Smooth muscle cell (in vitro differentiated cells): ENCODE results near the gene TECPR1. TPM values are rescaled to one million over a fixed set of nuclear protein-coding genes. Genes with fewer than 3 reads are reported as not detected.

Experiments used
- DNase-seq: peaks from one replicate; lab custom pipeline; 2025; ENCODE audit not compliant: unreplicated experiment; lab: John Stamatoyannopoulos, UW
- H2AFZ ChIP-seq: fragments of 200-600 bp; sonication (generic); 2 replicates; pipeline ENCODE4 v1.6.0; 2016; ENCODE audit warnings: antibody characterized with exemption, low read depth, mild to moderate bottlenecking
- H3F3A ChIP-seq: fragments of 200-600 bp; sonication (generic); 2 replicates; pipeline ENCODE4 v1.6.0; 2017; ENCODE audit warnings: antibody characterized with exemption, low read depth
- H3K27ac ChIP-seq: fragments of 200-600 bp; sonication (generic); 2 replicates; pipeline ENCODE4 v1.5.1; 2016; ENCODE audit warnings: low read depth, mild to moderate bottlenecking
- H3K27me3 ChIP-seq: fragments of 200-600 bp; sonication (generic); 2 replicates; pipeline ENCODE4 v1.6.1; 2016; ENCODE audit warnings: low read depth, mild to moderate bottlenecking
- H3K36me3 ChIP-seq: fragments of 200-600 bp; sonication (generic); 2 replicates; pipeline ENCODE4 v1.5.1; 2016; ENCODE audit warnings: low read depth
- H3K4me1 ChIP-seq: fragments of 200-600 bp; sonication (generic); 2 replicates; pipeline ENCODE4 v1.5.1; 2016; ENCODE audit warnings: low read depth
- H3K4me2 ChIP-seq: fragments of 200-600 bp; sonication (generic); 2 replicates; pipeline ENCODE4 v1.6.0; 2016; ENCODE audit warnings: mild to moderate bottlenecking
- H3K4me3 ChIP-seq: fragments of 200-600 bp; sonication (generic); 2 replicates; pipeline ENCODE4 v1.5.1; 2016; ENCODE audit warnings: mild to moderate bottlenecking
- H3K79me2 ChIP-seq: fragments of 200-600 bp; sonication (generic); 2 replicates; pipeline ENCODE4 v1.6.0; 2016; ENCODE audit warnings: low read depth, mild to moderate bottlenecking
- H3K9ac ChIP-seq: fragments of 200-600 bp; sonication (generic); 2 replicates; pipeline ENCODE4 v1.6.0; 2016; ENCODE audit warnings: low read depth
- H3K9me3 ChIP-seq: fragments of 200-600 bp; sonication (generic); replicated peaks from 2 replicates; pipeline ENCODE4 v1.5.1; 2016; ENCODE audit warnings: low read depth
- H4K20me1 ChIP-seq: fragments of 200-600 bp; sonication (generic); 2 replicates; pipeline ENCODE4 v1.6.0; 2016; ENCODE audit warnings: low read depth
- CTCF ChIP-seq: fragments of 200-600 bp; sonication (generic); IDR thresholded peaks from 2 replicates; pipeline ENCODE4 v1.5.1; 2017; ENCODE audit warnings: borderline replicate concordance, mild to moderate bottlenecking, antibody characterized with exemption; ENCODE audit not compliant: insufficient read depth, poor library complexity, severe bottlenecking
- WGBS: methylation state at CpG from one replicate; pipeline ENCODE4 v1.1.7; 2016; ENCODE audit warnings: low lambda C conversion rate; 5-methylcytosine and 5-hydroxymethylcytosine counted together
- polyA plus RNA-seq: library from polyadenylated mRNA; unstranded; fragments of >200 nt; fragmentation: Nextera tagmentation; extraction: Ambion mirVana; gene quantifications from 2 replicates; pipeline ENCODE4 v1.2.1, GENCODE V29; 2016
- total RNA-seq: library from RNA; depleted of rRNA; stranded (reverse); fragments of >200 nt; gene quantifications from 2 replicates; pipeline ENCODE4 v1.2.3, GENCODE V29; 2014

Gene TECPR1
- total and polyA plus RNA-seq, 2 experiments from 2014 or later, result 8.9 to 33.1 TPM

DNA sequence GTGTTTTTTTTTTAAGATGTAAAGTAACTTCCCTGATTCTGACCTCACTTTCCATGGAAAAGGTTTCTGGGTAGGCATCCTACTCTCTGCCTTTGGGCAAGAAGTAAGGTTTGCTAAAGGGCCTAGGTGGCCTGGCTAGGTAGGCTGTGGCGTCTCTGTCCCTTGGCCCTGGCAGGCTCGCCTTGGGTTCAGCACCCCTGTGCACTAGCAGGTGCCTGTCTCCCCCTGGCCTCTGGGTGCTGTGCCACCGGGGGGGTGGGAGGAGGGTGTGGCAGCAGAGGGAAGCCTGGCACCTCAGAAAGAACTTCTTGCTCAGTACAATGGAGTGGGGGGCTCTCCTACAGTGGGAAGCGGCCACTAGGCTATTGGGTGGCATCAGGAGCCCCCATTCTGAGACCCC lies 14.0 kb downstream of the TECPR1 start:
- Histone ChIP-seq H3K27me3 (no peaks in the 10 kb centered on the region), H3K4me3 (no peak overlapping the region), H4K20me1 (no peaks in the 10 kb centered on the region), H3K9me3 (no peaks in the 10 kb centered on the region), H3K36me3 (no peaks in the 10 kb centered on the region), H3K9ac (peak overlapping the region; percentile 90), H3K79me2 (no peaks in the 10 kb centered on the region), H3K4me1 (no peaks in the 10 kb centered on the region), H3K4me2 (no peak overlapping the region), H3F3A (no peaks in the 10 kb centered on the region), H3K27ac (peak overlapping the region; percentile 100), H2AFZ (no peak overlapping the region)
- no peak for TF ChIP-seq CTCF
- no peak for DNase-seq
- WGBS, result 98% methylated on average over 4 of the region's 4 CpGs

DNA sequence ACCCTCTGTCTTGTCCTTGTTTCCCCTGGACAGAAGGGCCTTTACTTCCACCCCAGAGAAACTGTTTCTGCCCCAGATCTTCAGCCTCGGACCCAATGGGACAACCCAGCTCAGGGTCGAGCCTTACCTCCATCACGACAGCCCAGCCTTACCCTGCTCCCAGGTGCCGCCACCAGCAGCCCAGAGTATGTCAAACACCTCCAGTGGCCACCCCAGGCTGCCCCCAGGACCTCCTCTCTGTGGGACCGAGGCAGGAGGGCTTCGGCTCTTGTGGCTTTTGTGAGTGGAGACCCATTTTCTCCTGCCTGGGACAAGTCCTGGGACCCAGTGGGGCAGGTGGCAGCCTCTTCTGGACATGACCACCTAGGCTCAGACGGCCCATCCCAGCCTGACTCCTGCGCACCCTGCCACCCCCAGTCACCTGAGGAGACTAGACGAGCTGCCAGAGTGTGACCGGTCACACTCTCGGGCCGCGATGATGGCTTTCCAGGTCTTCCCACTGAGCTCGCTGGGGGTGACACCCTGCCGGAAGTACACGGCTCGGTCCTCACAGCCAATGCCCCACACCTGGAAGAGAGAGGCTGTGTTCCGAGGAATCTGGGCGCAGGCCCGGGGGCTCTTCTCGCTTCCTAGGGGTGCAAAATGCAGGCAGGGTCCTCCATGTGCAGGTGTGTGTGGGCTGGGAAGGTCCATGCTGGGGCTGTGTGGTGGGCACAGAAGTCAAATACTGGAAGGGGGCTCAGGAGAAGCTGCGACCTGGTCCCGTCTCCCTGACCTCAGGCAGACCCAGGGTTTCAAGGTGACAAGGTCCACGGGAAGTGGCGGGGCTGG lies 15.5 kb downstream of the TECPR1 start:
- no peaks in the 10 kb centered on the region for H3K36me3 ChIP-seq
- H3K4me2 ChIP-seq, result no peak overlapping the region
- H4K20me1 ChIP-seq, result no peaks in the 10 kb centered on the region
- no peaks in the 10 kb centered on the region for H3K27me3 ChIP-seq
- no peak overlapping the region for H3K9ac ChIP-seq
- H3K4me3 ChIP-seq, result no peak overlapping the region
- H3K79me2 ChIP-seq, result no peaks in the 10 kb centered on the region
- DNase-seq, result no peak
- no peak overlapping the region for H2AFZ ChIP-seq
- TF ChIP-seq CTCF, result no peak
- no peaks in the 10 kb centered on the region for H3K4me1 ChIP-seq
- H3F3A ChIP-seq, result no peaks in the 10 kb centered on the region
- 96% methylated on average over 25 of the region's 25 CpGs for WGBS
- no peaks in the 10 kb centered on the region for H3K9me3 ChIP-seq
- H3K27ac ChIP-seq, result no peak overlapping the region

GRCh38 chr7:98235901-98236300 lies 16.1 kb downstream of the TECPR1 start:
- Histone ChIP-seq H3K36me3 (no peaks in the 10 kb centered on the region), H3K4me3 (no peak overlapping the region), H2AFZ (no peak overlapping the region), H3K27me3 (no peaks in the 10 kb centered on the region), H4K20me1 (no peaks in the 10 kb centered on the region), H3K9ac (no peak overlapping the region), H3K4me1 (no peaks in the 10 kb centered on the region), H3K4me2 (no peak overlapping the region), H3K27ac (no peak overlapping the region), H3F3A (no peaks in the 10 kb centered on the region), H3K9me3 (no peaks in the 10 kb centered on the region), H3K79me2 (no peaks in the 10 kb centered on the region)
- no peak for TF ChIP-seq CTCF
- over 99% methylated on average over 11 of the region's 11 CpGs for WGBS
- no peak for DNase-seq
